BE2C (cell line): Measurements from ENCODE around the gene CRMP1.

Source experiments
- DNase-seq: peaks from one replicate; pipeline ENCODE4 v3.0.0-alpha.2; 2020
- H3K27me3 ChIP-seq: fragments of 250-450 bp; sonication (Bioruptor Pico); 2 replicates; pipeline ENCODE4 v1.5.1; 2020; ENCODE audit warnings: mild to moderate bottlenecking
- H3K36me3 ChIP-seq: fragments of 250-450 bp; sonication (Bioruptor Pico); 2 replicates; pipeline ENCODE4 v1.5.1; 2020; ENCODE audit warnings: mild to moderate bottlenecking
- H3K4me1 ChIP-seq: fragments of 250-450 bp; sonication (Bioruptor Pico); 2 replicates; pipeline ENCODE4 v1.5.1; 2020
- H3K4me3 ChIP-seq: 2 replicates; pipeline ENCODE4 v1.5.1; 2011; ENCODE audit warnings: low read depth, low read length
- H3K9me3 ChIP-seq: fragments of 250-450 bp; sonication (Bioruptor Pico); 2 replicates; pipeline ENCODE4 v1.5.1; 2020
- CTCF ChIP-seq: IDR thresholded peaks from 2 replicates; pipeline ENCODE4 v1.5.1; 2012; ENCODE audit warnings: mild to moderate bottlenecking, low read depth, low read length

The CRMP1 gene

DNA sequence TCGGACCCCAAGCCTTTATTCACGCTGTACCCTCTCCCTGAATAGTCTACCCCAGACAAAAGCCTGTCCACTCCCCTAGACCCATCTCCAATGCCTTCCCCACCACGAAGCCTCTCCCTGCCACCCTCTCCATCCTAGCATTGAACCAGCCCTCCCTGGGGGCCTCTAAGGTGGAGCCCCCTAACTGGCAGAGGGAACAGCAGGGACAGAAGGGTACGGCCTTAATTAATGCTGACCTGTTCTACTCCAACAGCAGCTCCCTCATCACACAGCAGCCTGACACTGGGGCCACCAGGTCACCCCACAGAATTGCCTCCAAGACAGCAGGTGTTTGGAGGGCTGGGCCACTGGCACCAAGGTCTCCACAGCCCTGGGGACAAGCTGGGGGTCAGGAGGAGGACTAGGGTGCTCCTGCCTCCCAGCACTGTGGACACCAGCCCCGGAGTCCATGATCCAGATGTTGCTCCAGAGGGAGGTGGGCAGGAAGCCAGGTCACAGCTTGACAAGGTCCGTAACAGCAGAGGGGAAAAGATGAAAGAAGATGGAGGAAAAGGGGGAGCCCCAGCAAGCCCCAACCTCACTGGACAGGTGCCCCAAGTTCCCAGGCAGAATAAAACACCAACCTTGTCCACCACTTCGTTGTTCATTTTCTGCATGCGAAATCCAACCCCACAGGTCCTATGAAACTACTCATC, 3.7 kb downstream of the CRMP1 start:
- H3K9me3 ChIP-seq: no peaks in the 10 kb centered on the region
- DNase-seq: no peak
- H3K4me3 ChIP-seq: peak overlapping the region; percentile 93
- H3K27me3 ChIP-seq: peaks cover 14% of the 10 kb centered on the region
- peaks cover under 1% of the 10 kb centered on the region for H3K36me3 ChIP-seq
- peaks cover 11% of the 10 kb centered on the region for H3K4me1 ChIP-seq
- no peak for TF ChIP-seq CTCF

GRCh38 chr4:5888222-5889001, 4.5 kb downstream of the CRMP1 start:
- DNase-seq: peak; percentile 87
- TF ChIP-seq CTCF: no peak
- Histone ChIP-seq H3K4me3 (peak overlapping the region; percentile 93), H3K9me3 (no peaks in the 10 kb centered on the region; the same call in 1 of the 2 replicates), H3K4me1 (peaks cover 5% of the 10 kb centered on the region), H3K27me3 (peaks cover 14% of the 10 kb centered on the region), H3K36me3 (peaks cover 6% of the 10 kb centered on the region)

DNA sequence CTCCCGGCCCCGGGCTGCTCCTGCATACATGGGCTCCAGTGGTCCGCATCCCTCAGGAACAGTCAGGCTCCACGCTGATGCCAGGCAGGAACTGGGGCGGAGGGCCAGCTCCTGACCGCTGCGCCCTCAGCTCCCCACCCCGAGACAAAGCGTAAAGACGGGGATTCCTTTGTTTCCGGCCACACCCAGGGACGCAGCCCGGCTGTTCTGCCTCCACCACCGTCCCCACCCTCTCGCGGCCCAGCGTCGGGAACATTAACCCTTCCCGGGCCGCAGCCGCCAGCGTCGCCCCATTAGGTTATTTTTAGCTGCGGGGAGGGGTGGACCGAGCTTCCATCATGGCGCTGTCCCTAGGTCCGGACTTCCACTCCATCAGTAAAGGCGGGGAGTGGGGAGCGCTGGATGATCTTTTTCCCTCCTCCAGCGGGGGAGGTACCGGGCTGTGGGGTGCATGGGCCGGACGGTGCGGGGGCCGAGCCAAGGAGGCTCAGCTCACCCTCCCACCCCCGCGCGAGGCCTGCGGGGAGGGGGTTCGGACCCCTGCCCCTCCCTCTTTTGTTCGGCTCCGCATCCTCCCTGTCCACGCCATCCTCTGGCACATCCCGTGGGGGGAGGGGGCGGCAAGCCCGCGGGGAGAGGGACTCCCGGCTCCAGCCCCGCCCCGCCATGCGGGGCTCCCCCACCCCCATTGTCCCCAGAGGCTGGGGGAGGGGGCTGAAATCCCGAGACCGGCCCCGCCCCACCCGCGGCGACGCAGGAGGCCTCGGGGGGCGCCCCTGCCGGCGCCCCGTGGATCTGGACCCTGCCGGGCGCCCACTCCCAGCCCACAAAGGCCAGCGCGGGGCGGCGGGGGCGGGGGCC, 5.3 kb downstream of the CRMP1 start:
- peaks cover 7% of the 10 kb centered on the region for H3K36me3 ChIP-seq
- peaks cover 12% of the 10 kb centered on the region for H3K27me3 ChIP-seq
- H3K4me3 ChIP-seq: peak overlapping the region; percentile 93

DNA sequence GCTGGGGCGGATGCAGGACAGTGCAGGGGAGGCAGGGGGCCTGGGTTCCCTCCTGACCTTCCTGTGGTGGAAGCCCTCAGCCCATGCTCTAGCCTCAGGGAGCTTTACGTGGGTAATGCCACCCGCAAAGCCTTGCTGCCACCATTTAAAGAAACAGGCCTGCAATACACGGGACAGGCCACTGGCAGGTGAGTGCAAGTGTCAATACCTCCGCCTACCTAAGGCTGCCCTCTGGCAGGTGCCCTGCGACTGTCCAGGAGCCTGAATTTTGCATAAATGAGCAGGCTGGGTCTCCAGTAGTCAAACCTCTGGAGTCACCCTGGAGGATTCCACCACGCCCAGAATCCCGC, 5.9 kb downstream of the CRMP1 start:
- peaks cover 6% of the 10 kb centered on the region for H3K27me3 ChIP-seq
- no peak for TF ChIP-seq CTCF
- peaks cover 7% of the 10 kb centered on the region for H3K36me3 ChIP-seq
- no peak for DNase-seq
- H3K9me3 ChIP-seq: no peaks in the 10 kb centered on the region; the same call in 1 of the 2 replicates
- H3K4me1 ChIP-seq: peaks cover 3% of the 10 kb centered on the region; the same call in 1 of the 2 replicates
- peak overlapping the region; percentile 93 for H3K4me3 ChIP-seq

More for the DNA sequence above, 5.3 kb downstream of the CRMP1 start:
- H3K9me3 ChIP-seq: no peaks in the 10 kb centered on the region; the same call in 1 of the 2 replicates
- peaks cover 3% of the 10 kb centered on the region; the same call in 1 of the 2 replicates for H3K4me1 ChIP-seq
- DNase-seq: peak; percentile 75
- TF ChIP-seq CTCF: no peak

DNA sequence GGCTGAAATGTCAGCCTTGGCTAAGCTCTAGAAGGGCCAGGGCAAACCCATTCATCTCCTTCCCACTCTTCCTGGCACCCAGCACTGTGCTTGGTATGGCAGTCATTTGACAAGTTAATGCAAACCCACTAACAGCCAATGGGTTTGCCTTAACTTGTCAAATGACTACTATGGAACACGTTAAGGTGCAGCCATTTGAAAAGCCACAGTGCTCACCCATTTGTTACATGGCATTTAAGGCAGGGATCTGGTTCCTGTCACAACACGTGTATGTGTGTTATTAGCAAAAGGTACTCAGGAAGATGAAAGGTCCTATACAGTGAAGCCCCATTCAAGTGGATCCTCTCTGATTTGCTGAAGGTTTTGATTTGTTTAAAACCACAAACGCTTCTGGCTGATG, 7.2 kb downstream of the CRMP1 start:
- peaks cover 3% of the 10 kb centered on the region; the same call in 1 of the 2 replicates for H3K4me1 ChIP-seq
- no peaks in the 10 kb centered on the region for H3K27me3 ChIP-seq
- H3K36me3 ChIP-seq: peaks cover 7% of the 10 kb centered on the region
- no peak overlapping the region for H3K4me3 ChIP-seq
- no peak for DNase-seq
- no peak for TF ChIP-seq CTCF
- no peaks in the 10 kb centered on the region; the same call in 1 of the 2 replicates for H3K9me3 ChIP-seq
